ENCODE measurements around the gene EXPH5.

EXPH5 gene

DNA sequence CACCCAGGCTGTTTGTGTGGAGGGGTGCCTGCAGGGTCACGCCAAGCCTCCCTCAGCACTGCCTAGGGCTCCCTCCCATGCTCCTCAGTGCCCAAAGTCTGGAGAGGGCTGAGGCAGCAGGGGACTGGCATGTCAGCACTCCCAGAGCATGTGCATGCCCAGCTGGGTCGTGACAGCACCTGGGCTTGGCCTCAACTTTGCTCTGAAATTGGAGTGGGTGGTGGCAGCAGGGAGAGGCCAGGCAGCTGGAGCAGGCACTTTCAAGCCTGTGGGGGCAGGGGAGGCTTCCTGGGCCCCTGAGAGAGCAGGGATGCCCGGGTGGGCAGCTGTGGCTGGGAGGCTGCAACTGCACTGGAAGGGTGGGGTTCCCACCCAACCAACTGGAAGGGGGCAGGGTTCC is 35.7 kb upstream of the EXPH5 start:
- TF ChIP-seq, protein P1, sequence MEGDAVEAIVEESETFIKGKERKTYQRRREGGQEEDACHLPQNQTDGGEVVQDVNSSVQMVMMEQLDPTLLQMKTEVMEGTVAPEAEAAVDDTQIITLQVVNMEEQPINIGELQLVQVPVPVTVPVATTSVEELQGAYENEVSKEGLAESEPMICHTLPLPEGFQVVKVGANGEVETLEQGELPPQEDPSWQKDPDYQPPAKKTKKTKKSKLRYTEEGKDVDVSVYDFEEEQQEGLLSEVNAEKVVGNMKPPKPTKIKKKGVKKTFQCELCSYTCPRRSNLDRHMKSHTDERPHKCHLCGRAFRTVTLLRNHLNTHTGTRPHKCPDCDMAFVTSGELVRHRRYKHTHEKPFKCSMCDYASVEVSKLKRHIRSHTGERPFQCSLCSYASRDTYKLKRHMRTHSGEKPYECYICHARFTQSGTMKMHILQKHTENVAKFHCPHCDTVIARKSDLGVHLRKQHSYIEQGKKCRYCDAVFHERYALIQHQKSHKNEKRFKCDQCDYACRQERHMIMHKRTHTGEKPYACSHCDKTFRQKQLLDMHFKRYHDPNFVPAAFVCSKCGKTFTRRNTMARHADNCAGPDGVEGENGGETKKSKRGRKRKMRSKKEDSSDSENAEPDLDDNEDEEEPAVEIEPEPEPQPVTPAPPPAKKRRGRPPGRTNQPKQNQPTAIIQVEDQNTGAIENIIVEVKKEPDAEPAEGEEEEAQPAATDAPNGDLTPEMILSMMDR (conservative IDR thresholded peaks at IDR 0.05; ENCODE audit: low read length), result no peak
- H3K4me3 ChIP-seq (ENCODE audit: low read length), result no peak overlapping the region
- DNase-seq (ENCODE audit: low read depth), result no peak

DNA sequence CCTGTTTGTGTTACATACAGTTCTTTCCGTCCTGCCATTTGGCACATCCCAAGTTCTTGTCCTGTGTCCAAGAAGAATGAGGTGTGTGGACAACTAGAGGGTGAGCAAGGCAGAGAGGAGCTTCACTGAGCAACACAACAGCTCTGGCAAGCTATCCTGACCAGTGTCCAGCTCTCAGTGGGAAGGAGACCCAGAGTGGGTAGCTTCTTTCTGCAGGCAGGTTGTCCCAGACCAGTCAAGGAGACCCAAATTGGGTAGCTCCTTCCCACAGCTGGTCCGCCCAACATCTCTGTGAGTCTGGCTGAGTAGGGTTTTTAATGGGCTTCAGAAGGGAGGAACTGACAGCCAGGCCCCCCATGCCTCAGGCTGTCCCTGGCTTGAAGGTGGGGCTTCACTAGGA is 35.2 kb upstream of the EXPH5 start:
- H3K4me3 ChIP-seq (ENCODE audit: low read length), result no peak overlapping the region
- DNase-seq (ENCODE audit: low read depth), result no peak
- TF ChIP-seq, protein P1 (conservative IDR thresholded peaks at IDR 0.05; ENCODE audit: low read length), result no peak

DNA sequence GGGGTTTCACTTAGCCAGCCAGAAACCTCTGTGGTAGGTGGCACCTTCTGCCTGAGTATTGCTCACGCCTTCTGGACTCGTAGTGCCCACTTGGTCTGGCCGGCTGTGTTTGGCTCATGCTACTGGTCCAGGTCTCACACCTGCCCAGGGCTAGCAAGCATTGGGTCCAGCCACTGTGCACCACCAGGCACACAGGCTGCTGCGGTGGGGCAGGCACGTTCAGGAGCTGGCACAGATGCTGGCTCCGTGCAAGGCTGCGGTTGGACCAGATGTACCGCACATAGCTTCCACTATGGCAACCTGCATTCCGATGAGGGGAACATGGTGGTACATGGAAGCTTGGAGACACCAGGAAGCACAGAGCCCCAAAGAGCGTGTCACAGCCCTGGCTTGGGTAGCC is 34.8 kb upstream of the EXPH5 start:
- TF ChIP-seq, protein P1 (conservative IDR thresholded peaks at IDR 0.05; ENCODE audit: low read length), result no peak
- no peak for DNase-seq (ENCODE audit: low read depth)
- no peak overlapping the region for H3K4me3 ChIP-seq (ENCODE audit: low read length)

- TF ChIP-seq, protein P1 (conservative IDR thresholded peaks at IDR 0.05; ENCODE audit: low read length), result no peak
- DNase-seq (ENCODE audit: low read depth), result no peak
- no peak overlapping the region for H3K4me3 ChIP-seq (ENCODE audit: low read length)
Measured at GRCh38 chr11:108624196-108624925, 30.8 kb upstream of the EXPH5 start.

- no peak overlapping the region for H3K4me3 ChIP-seq (ENCODE audit: low read length)
- no peak for DNase-seq (ENCODE audit: low read depth)
- TF ChIP-seq, protein P1 (conservative IDR thresholded peaks at IDR 0.05; ENCODE audit: low read length), result no peak
Measured at GRCh38 chr11:108622341-108622740, 28.8 kb upstream of the EXPH5 start.

DNA sequence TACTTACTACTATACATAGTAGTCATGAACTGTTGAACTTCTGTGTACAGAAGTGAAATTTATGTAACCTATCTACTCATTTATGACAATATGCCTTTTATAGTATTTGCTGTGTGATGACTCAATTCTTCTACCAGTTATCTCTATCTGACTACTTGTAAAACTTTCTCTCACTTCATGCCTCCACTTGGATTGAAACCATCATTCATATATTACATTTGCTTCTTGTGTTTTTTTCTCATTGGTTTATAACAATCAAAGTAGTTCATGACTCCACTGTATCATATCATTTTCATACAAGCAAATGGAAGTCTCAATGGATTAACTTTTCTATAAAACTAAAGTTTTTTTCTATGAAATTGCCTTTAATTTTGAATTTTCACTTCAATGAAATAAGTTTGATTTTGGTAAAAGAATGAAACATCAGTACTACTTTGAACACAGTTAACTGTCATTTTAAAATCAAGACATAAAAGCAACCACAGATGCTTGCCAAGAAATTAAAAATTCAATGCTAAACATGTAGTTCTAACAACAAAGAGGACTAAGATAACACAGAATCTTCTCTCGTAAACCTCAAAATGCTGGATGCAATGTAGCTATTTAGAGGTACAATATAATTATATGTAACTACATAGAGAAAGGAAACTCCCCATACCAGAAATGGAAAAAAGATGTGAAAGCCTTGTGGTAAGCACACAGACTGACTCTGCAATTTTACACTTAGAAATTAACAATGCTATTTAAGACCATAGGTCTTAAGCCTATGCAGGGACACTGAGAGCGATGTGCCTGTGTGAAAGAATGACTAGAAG is 27.6 kb upstream of the EXPH5 start:
- no peak for DNase-seq (ENCODE audit: low read depth)
- TF ChIP-seq, protein P1 (conservative IDR thresholded peaks at IDR 0.05; ENCODE audit: low read length), result no peak
- no peak overlapping the region for H3K4me3 ChIP-seq (ENCODE audit: low read length)

DNA sequence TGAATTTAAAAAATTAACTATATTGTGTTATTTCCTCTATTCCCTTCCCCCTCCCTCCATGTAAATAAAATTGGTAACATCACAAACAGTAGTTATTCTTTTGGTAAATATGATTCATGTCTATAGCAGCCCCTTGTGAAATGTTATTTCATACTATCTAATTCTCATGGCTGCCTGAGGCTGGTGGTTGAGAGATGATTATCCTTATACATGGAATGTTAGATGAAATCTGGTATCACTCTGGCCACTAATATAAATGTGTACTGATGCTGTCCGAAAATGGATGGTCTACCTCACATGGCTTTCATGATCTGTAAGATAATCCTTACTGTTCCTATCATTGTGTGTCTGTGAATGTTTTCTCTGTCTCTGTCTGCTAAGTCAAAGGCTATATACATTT is 25.0 kb upstream of the EXPH5 start:
- TF ChIP-seq, protein P1 (conservative IDR thresholded peaks at IDR 0.05; ENCODE audit: low read length), result no peak
- H3K4me3 ChIP-seq (ENCODE audit: low read length), result no peak overlapping the region
- peak; percentile 29 for DNase-seq (ENCODE audit: low read depth)
